OCI-LY1 (cell line): ENCODE measurements around the gene SUMO4.

Source experiments
- H2AFZ ChIP-seq: fragments of 200-600 bp; sonication (generic), shearing (Covaris generic); 2 replicates; pipeline ENCODE4 v1.6.0; 2014; ENCODE audit warnings: antibody characterized with exemption, mild to moderate bottlenecking, low read length
- H3F3A ChIP-seq: fragments of 200-600 bp; sonication (generic), shearing (Covaris generic); 2 replicates; pipeline ENCODE4 v1.6.0; 2014; ENCODE audit warnings: mild to moderate bottlenecking, antibody characterized with exemption, low read length, moderate library complexity; ENCODE audit not compliant: insufficient read depth
- H3K27ac ChIP-seq: fragments of 200-600 bp; sonication (generic); 2 replicates; pipeline ENCODE4 v1.5.1; 2014; ENCODE audit warnings: low read length, mixed run types, mild to moderate bottlenecking, low read depth; ENCODE audit not compliant: poor library complexity, severe bottlenecking
- H3K27me3 ChIP-seq: fragments of 200-600 bp; sonication (generic); 2 replicates; pipeline ENCODE4 v1.6.0; 2014; ENCODE audit warnings: antibody characterized with exemption, mild to moderate bottlenecking, low read length, moderate library complexity; ENCODE audit not compliant: insufficient read depth
- H3K36me3 ChIP-seq: fragments of 200-600 bp; sonication (generic); 2 replicates; pipeline ENCODE4 v1.6.1; 2014; ENCODE audit warnings: mild to moderate bottlenecking, antibody characterized with exemption, low read length, moderate library complexity, mixed read lengths; ENCODE audit not compliant: insufficient read depth
- H3K4me1 ChIP-seq: fragments of 200-600 bp; sonication (generic); 2 replicates; pipeline ENCODE4 v1.5.1; 2014; ENCODE audit warnings: mild to moderate bottlenecking, low read length, moderate library complexity; ENCODE audit not compliant: insufficient read depth, severe bottlenecking
- H3K4me2 ChIP-seq: fragments of 200-600 bp; sonication (generic), shearing (Covaris generic); 2 replicates; pipeline ENCODE4 v1.6.1; 2014; ENCODE audit warnings: low read length
- H3K4me3 ChIP-seq: fragments of 200-600 bp; sonication (generic); 2 replicates; pipeline ENCODE4 v1.5.1; 2014; ENCODE audit warnings: low read length, low read depth, mild to moderate bottlenecking, mixed read lengths; ENCODE audit not compliant: poor library complexity, severe bottlenecking
- H3K79me2 ChIP-seq: fragments of 200-600 bp; shearing (Covaris generic); 2 replicates; pipeline ENCODE4 v1.6.1; 2016; ENCODE audit warnings: mixed run types, low read length, mixed read lengths; ENCODE audit not compliant: insufficient read depth
- H3K9ac ChIP-seq: fragments of 200-600 bp; sonication (generic), shearing (Covaris generic); 2 replicates; pipeline ENCODE4 v1.6.1; 2014; ENCODE audit warnings: mild to moderate bottlenecking, low read length, mixed read lengths
- H3K9me2 ChIP-seq: fragments of 200-600 bp; sonication (generic), shearing (Covaris generic); 2 replicates; pipeline ENCODE4 v1.6.1; 2014; ENCODE audit warnings: low read depth, mild to moderate bottlenecking, low read length, mixed read lengths
- H3K9me3 ChIP-seq: fragments of 200-600 bp; shearing (Covaris generic); 2 replicates; pipeline ENCODE4 v1.6.1; 2014; ENCODE audit warnings: low read length, mixed read lengths
- H4K20me1 ChIP-seq: fragments of 200-600 bp; sonication (generic), shearing (Covaris generic); 2 replicates; pipeline ENCODE4 v1.6.0; 2016; ENCODE audit warnings: mild to moderate bottlenecking, low read length; ENCODE audit not compliant: insufficient read depth
- EZH2 ChIP-seq: fragments of 200-600 bp; sonication (generic), shearing (Covaris generic); IDR thresholded peaks from 2 replicates; pipeline ENCODE4 v1.8.0; 2017; ENCODE audit warnings: borderline replicate concordance, mixed run types, mild to moderate bottlenecking, antibody characterized with exemption, low read length, moderate library complexity, mixed read lengths
- TF ChIP-seq, protein P1 (sequence below): fragments of 200-600 bp; sonication (generic), shearing (Covaris generic); IDR thresholded peaks from 2 replicates; pipeline ENCODE4 v1.5.1; 2017; ENCODE audit warnings: mild to moderate bottlenecking, antibody characterized with exemption, low read length, moderate library complexity, mixed read lengths

Gene SUMO4

GRCh38 chr6:149445095-149445466, 45.0 kb downstream of the SUMO4 start:
- H3K36me3 ChIP-seq, result peaks cover 5% of the 10 kb centered on the region; the same call in 1 of the 2 replicates
- peaks cover 5% of the 10 kb centered on the region for H3K4me1 ChIP-seq
- H3K79me2 ChIP-seq, result no peaks in the 10 kb centered on the region
- no peak overlapping the region for H3K27ac ChIP-seq
- no peak overlapping the region for H2AFZ ChIP-seq
- no peak overlapping the region for H3K9ac ChIP-seq
- TF ChIP-seq EZH2, result no peak
- TF ChIP-seq, protein P1, sequence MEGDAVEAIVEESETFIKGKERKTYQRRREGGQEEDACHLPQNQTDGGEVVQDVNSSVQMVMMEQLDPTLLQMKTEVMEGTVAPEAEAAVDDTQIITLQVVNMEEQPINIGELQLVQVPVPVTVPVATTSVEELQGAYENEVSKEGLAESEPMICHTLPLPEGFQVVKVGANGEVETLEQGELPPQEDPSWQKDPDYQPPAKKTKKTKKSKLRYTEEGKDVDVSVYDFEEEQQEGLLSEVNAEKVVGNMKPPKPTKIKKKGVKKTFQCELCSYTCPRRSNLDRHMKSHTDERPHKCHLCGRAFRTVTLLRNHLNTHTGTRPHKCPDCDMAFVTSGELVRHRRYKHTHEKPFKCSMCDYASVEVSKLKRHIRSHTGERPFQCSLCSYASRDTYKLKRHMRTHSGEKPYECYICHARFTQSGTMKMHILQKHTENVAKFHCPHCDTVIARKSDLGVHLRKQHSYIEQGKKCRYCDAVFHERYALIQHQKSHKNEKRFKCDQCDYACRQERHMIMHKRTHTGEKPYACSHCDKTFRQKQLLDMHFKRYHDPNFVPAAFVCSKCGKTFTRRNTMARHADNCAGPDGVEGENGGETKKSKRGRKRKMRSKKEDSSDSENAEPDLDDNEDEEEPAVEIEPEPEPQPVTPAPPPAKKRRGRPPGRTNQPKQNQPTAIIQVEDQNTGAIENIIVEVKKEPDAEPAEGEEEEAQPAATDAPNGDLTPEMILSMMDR, result no peak
- H3K27me3 ChIP-seq, result no peaks in the 10 kb centered on the region
- H4K20me1 ChIP-seq, result no peaks in the 10 kb centered on the region
- no peaks in the 10 kb centered on the region for H3K9me2 ChIP-seq
- H3F3A ChIP-seq, result no peaks in the 10 kb centered on the region
- no peak overlapping the region for H3K4me2 ChIP-seq
- no peak overlapping the region for H3K4me3 ChIP-seq
- H3K9me3 ChIP-seq, result no peaks in the 10 kb centered on the region

DNA sequence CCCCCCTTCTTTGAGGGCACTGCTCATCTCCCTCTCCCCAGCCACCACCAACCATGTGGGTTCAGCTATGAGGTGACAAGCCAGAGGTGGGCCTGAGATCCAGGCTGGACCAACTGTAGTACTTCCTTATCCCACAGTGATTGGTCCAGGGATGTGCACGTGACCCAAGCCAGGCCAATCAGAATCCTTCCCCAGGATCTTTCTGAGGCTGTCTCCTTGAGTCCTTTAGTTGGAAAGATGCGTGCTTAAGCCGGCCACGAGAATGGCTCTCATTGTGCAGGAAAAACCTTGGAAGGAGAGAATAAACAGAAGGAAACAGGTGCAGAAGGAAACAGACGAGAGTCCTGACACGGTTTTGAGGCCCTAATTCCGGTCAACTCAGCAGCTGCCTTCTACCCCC, 45.5 kb downstream of the SUMO4 start:
- TF ChIP-seq, protein P1, result no peak
- TF ChIP-seq EZH2, result no peak
- no peaks in the 10 kb centered on the region for H4K20me1 ChIP-seq
- H3K9ac ChIP-seq, result no peak overlapping the region
- no peak overlapping the region for H2AFZ ChIP-seq
- H3F3A ChIP-seq, result no peaks in the 10 kb centered on the region
- H3K36me3 ChIP-seq, result peaks cover 10% of the 10 kb centered on the region; the same call in 1 of the 2 replicates
- H3K4me1 ChIP-seq, result peaks cover 5% of the 10 kb centered on the region
- no peak overlapping the region for H3K4me2 ChIP-seq
- no peak overlapping the region for H3K27ac ChIP-seq
- H3K9me3 ChIP-seq, result no peaks in the 10 kb centered on the region
- H3K27me3 ChIP-seq, result no peaks in the 10 kb centered on the region
- no peak overlapping the region for H3K4me3 ChIP-seq
- H3K9me2 ChIP-seq, result no peaks in the 10 kb centered on the region
- H3K79me2 ChIP-seq, result no peaks in the 10 kb centered on the region

DNA sequence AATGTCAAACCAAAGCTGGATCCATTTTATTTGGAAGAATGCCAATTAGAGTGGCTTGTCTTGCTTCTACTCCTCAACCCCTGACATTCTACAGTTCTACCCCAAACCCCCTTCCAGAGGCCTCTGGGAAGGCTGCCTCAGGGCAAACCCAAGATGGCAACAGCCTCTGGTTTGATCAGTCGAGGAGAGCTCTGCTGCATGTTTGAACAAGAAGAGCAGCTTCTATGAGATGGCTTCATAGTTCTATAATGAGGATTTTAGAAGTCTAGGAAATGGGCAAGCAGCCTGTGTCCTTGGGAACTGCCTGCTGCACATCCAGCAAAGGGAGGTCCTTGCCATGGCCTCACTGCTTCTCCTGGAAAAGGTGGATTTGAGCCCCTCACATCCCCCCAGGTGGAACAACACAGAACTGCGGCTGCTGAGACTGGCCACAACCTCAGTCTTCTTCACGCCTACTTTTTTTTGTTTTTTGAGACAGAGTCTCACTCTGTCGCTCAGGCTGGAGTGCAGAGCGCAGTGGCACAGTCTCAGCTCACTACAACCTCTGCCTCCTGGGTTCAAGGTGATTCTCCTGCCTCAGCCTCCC, 46.8 kb downstream of the SUMO4 start:
- Histone ChIP-seq H2AFZ (no peak overlapping the region), H4K20me1 (no peaks in the 10 kb centered on the region), H3K4me1 (peaks cover 5% of the 10 kb centered on the region), H3K4me3 (no peak overlapping the region), H3K4me2 (no peak overlapping the region), H3K27me3 (no peaks in the 10 kb centered on the region), H3K9me3 (no peaks in the 10 kb centered on the region), H3F3A (no peaks in the 10 kb centered on the region), H3K9me2 (no peaks in the 10 kb centered on the region), H3K79me2 (no peaks in the 10 kb centered on the region), H3K9ac (no peak overlapping the region), H3K36me3 (peaks cover 16% of the 10 kb centered on the region; the same call in 1 of the 2 replicates), H3K27ac (no peak overlapping the region)
- TF ChIP-seq, protein P1, result no peak
- TF ChIP-seq EZH2, result no peak
